ENCODE data around the gene CAPN9.
"Not testable (repeated sequence)": the region's sequence is repeated elsewhere in the genome, so short reads cannot be mapped to it uniquely, and the experiment has no call there.

The CAPN9 gene, protein sequence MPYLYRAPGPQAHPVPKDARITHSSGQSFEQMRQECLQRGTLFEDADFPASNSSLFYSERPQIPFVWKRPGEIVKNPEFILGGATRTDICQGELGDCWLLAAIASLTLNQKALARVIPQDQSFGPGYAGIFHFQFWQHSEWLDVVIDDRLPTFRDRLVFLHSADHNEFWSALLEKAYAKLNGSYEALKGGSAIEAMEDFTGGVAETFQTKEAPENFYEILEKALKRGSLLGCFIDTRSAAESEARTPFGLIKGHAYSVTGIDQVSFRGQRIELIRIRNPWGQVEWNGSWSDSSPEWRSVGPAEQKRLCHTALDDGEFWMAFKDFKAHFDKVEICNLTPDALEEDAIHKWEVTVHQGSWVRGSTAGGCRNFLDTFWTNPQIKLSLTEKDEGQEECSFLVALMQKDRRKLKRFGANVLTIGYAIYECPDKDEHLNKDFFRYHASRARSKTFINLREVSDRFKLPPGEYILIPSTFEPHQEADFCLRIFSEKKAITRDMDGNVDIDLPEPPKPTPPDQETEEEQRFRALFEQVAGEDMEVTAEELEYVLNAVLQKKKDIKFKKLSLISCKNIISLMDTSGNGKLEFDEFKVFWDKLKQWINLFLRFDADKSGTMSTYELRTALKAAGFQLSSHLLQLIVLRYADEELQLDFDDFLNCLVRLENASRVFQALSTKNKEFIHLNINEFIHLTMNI

DNA sequence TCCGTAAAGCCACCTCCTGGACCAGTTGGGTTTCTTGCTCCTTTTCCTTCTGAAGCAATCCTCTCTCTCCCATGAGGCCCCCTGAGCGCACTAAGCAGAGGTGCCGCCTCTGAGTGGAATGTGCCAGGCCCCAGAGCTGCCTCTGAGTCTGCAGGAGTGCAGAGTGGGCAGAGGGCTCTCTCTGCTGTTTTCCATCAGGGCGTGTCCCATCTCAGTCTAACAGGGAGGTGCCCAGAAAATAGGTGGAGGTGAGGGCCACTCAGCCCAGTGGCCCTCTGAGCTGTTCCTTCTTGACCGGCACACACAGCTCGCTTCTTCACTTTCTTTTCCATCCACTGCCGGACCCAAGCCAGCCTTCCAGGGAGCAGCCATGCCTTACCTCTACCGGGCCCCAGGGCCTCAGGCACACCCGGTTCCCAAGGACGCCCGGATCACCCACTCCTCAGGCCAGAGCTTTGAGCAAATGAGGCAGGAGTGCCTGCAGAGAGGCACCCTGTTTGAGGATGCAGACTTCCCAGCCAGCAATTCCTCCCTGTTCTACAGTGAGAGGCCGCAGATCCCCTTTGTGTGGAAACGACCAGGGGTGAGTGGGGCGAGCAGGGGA lies at the start of gene CAPN9:
TSS of gene CAPN9 (plus strand) at position 262 of the 604 bp plus-strand sequence. CDS start at position 371, 109 bp downstream.
- no peak for DNase-seq (ENCODE audit: low read depth)

DNA sequence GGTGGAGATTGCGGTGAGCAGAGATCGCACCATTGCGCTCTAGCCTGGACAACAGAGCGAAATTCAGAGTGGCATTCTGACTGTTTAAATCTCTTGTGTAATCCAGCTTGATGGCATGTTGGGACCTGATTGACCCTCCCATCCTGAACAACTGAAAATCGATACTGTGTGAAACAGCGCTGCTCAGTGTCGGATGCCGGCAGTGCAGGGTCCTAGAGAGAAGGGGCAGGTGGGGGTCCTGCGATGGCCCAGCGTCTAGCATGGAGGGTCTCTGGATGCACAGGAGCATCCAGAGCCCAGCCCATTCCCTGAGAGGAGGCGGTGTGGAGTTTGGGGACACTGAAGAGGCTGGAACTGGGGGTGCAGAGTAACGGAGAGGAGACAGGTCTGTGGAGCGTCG lies 49.1 kb upstream of the CAPN9 start:
- no peak for DNase-seq (ENCODE audit: low read depth)

DNA sequence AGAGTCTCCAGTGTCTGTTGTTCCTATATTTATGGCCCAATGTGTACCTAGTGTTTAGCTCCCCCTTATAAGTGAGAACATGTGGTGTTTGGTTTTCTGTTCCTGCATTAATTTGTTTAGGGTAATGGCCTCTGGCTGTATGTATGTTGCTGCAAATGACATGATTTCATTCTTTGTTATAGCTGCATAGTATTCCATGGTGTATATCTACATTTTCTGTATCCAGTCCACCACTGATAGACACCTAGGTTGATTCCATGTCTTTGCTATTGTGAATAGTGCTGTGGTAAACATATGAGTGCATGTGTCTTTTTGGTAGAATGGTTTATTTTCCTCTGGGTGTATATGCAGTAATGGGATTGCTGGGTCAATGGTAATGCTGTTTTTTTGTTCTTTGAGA lies 48.2 kb upstream of the CAPN9 start:
- not testable (repeated sequence) for DNase-seq (ENCODE audit: low read depth)

DNA sequence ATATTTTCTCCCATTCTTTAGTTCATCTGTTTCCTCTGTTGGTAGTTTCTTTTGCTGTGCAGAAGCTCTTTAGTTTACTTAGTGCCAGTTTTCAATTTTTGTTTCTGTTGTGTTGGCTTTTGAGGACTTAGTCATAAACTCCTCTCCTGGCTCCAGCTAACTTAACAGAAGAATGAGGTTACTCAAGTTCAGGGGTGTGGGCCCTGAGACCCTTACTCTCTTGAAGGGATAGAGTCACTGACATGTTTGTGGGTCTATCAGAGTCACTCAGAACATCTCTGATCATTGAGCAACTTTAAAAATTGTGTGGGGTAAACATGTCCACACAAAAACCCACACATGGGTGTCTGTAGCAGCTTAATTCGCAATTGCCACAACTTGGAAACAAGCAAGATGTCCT lies 47.5 kb upstream of the CAPN9 start:
- no peak for DNase-seq (ENCODE audit: low read depth)

DNA sequence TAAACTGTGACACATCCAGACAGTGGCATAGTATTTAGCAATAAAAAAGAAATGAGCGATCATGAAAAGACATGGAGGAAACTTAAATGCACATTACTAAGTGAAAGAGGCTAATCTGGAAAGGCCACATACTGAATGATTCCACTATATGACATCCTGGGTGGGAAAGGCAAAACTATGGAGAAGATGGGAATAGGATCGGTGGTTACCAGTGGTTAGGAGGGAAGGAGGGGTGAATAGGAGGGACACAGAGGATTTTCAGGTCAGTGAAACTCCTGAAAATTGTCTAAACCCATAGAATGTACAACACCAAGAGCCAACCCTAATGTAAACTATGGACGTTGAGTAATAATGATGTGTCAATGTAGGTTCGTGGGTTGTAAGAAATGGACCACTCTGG lies 47.1 kb upstream of the CAPN9 start:
- DNase-seq (ENCODE audit: low read depth) = no peak

DNA sequence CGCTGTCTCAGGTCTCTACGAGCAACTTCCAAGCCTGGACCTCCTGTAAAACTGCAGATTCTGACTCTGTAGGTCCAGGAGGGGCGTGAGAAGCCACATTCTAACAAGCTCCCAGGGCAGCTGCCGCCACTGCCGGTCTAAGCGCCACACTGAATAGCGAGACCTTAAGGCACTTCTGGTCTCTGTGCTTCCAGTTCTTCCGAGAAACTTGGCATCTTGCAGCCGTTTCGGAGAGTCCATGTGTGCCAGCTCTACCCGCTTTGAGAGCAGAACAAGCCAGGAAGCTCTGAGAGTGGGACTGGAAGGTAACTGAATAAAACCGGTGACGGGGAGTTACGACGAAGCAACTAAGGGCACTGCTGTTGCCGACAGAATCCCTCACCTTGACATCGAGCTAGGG lies 45.8 kb upstream of the CAPN9 start:
- DNase-seq (ENCODE audit: low read depth) = no peak

DNA sequence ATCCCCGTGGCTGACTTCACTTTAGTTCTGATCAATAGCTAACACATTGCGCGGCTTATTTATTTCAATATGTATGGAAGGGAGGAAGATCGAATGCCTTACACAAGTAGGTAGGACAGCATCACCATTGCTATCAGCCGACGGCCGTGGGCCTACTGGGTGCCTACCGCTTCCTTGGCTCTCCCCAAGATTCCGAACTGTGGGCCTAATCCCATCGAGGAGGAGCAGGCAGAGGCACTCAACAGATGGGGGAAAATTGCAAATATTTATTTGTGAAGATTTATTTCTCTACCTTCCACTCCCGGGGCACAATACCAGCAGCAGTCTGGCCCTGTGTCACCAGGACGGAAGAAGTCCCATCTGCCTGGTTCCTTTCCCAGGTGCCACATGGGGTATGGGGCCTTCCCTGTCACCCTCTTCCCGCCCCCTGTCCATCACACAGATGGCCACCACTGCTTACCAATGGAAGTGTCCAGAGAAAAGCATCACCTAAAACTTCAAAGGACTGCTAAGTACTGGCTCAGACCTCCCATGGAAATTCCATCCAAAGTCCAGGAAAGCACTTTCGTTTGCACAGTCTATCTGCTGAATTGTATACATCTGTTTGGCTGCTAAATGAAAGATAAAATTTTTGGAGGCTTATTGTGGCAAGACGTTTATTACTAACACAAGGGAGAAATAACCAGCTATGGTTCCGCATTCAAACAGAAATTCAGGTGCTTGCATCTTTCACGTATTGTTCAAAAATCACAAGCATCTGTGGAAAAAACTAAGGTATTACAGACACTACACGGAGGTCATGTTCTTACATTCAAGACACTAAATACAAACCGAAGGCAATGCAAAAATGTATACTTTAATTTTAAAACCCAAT lies 45.1 kb upstream of the CAPN9 start:
- no peak for DNase-seq (ENCODE audit: low read depth)

DNA sequence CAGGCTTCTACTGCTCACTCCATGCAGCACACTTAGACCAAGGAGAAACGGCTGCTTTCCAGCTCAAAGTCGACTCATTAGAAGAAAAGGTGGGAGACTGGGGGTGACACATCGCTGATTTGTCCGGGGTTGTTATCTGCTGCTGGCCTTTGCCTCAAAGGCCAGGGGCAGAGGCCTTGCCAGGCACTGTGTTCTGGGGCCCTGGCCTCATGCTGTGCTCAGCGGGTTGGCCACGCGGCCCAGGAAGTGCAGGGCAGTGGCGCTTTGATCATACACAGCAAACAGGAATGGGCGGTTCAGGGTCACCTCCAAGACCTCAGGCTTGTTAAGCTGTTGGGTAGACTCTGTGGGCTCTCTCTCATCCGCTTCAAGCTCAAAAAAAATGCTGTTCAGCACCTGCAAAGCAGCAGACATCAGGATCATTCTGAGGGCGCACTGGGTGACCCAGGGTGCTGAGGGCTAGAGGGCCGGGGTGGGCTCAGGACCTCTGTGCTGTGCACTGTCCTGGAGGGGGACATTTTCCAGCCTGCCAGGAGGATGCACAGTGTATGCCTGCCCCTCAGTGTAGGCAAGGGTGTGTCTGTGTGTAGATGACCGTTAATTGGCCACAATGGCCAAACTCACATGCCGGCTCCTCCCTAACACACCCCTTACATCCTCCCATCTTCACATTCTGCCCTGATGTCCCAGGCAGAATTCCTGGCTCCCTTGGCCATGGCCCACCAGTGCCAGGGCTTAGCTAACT lies 44.1 kb upstream of the CAPN9 start:
- no peak for DNase-seq (ENCODE audit: low read depth)

DNA sequence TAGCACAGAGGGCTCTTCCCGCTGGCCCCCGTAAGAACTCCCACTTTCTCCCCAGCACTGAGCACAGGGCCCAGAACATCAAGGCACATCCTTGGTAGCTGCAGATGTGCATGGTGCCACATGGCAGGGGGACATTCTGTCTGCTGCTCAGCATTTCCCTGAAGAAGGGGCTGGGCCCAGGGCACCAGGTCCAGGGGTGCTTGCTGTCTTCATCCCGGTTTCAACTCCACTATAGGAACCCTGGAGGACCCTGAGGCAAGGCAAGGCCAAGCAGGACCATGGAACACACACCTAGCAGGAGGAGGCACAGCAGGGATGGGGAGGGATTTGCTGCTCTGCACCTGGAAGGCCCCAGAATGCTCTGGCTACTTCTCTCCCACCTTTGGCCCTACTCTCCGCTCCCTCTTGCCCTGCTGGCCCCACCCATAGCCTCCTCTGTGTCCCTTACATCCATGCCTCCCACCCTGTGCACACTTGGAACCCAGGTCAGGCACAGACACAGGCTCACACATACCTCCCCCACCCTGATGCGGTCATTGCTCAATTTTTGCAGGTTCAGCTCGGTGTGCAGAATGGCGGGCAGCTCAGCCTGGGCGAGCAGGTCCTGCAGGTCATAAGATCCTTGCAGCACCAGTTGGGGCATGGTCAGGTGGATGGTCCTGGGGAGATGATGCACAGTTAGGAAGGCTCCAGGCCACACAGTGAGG lies 43.4 kb upstream of the CAPN9 start:
- DNase-seq (ENCODE audit: low read depth) = no peak

DNA sequence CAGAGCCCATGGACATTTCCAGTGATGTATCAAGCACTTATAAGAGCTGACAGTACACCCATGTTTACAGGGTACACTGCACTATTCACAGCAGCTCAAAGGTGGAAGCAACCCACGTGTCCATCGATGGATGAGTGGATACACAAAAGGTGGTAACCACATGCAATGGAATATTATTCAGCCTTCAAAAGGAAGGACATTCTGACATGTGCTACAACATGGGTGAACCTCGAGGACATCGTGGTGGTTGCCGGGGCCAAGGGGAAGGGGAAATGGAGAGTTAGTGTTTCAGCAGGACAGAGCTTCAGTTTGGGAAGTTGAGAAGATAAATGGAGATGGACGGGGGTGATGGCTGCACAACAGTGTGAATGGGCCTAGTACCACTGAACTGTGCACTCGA lies 42.4 kb upstream of the CAPN9 start:
- no peak for DNase-seq (ENCODE audit: low read depth)

DNA sequence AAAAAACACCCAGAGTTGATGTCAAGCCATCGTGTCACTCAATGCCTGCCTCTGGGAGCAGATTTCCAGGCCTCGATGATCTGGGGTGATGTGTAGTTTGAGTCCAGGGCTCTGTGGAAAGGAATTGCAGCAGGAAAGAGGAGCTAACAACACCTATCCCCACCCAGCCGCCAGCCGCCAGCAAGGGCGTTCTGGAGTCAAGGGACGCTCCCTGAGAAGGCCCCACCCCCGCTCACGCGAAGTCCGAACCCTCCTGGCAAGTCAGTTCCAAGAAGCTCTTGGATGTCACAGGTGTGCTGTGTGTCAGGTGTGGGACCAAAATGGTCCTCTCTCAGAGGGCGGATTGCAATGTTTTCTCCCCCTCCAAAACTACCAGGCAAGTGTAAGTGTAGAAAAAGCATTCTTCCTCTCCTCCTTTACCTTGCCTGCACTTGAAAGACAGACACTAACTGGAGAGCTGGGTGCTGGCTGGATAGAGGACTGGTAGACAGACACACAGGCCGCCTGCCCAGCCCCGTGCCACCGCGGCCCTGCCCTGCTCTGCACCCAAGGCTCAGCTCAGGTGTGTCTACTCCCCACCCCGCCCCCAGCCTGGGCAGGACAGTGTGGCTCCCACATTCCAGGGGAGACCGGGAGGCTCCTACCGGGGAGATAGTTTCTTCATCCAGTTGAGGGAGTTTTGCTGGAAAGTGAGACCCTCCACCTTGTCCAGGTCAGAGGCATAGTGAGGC lies 41.7 kb upstream of the CAPN9 start:
- no peak for DNase-seq (ENCODE audit: low read depth)

DNA sequence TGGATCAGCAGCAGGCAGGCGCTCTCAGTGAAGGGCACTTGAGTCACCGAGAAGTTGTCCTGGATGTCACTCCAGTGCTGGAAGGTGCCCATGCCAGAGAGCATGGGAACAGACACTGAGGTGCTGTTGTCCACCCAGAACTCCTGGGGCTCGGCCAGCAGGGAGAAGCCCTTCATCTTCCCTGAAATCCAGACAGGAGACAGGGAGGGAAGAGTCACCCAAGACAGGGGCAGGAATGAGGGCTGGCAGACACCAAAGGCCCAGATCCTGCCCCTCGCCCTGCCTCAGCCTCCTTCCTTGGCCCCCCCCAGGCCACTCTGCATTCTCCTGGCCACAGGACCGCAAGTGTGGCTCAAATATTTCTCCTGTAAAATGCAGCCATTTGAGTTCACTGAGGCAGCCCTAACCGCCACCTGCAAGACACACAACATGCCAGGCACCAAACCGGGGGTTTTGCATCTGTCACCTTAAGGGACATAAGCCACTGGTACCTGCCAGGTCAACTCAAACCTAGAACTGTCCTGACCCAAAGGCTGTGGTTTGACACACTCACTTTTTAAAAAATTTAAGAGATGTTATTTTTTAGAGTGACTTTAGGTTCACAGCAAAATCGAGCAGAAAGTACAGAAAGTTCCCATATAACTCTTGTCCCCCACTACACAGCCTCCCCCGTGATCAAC lies 41.0 kb upstream of the CAPN9 start:
- no peak for DNase-seq (ENCODE audit: low read depth)

DNA sequence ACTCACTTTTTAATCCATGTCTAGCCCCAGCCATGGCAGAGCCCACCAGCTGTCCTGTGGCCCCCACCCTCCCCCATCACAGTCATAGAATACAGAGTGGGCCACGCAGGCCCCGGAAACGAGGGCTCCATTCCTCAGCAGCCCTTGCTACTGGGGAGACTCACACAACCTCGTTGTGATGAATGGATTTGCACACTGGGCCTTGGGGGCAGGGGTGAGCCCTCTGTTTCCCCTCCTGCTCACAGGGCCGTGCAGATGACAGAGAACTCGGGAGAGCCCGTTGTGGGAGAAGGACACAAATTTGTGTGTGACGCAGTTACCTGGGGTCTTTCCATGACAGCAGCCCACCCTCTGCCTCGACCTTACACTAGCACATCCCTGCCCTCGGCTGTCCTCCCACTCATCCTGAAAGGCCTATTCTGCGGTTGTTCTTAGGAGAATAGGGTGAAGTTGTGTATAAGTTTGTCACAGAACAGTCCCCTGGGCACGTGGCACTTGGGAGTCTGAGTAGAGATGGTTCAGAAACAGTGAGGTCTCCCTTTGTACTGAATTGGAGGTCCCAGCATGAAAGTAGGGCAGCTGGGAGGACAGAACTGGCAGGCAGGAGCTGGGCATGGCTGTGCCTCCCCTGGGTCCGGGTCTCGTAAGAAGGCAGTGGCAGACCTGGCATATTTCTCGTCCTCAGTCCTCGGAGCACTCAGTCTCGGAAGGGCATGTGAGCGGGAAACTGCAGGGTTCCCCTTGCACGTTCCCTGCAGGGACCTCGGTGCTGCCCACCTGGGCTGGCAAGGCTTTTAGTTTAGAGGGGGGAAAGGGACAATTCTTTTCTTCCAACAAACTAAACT lies 40.1 kb upstream of the CAPN9 start:
- no peak for DNase-seq (ENCODE audit: low read depth)

DNA sequence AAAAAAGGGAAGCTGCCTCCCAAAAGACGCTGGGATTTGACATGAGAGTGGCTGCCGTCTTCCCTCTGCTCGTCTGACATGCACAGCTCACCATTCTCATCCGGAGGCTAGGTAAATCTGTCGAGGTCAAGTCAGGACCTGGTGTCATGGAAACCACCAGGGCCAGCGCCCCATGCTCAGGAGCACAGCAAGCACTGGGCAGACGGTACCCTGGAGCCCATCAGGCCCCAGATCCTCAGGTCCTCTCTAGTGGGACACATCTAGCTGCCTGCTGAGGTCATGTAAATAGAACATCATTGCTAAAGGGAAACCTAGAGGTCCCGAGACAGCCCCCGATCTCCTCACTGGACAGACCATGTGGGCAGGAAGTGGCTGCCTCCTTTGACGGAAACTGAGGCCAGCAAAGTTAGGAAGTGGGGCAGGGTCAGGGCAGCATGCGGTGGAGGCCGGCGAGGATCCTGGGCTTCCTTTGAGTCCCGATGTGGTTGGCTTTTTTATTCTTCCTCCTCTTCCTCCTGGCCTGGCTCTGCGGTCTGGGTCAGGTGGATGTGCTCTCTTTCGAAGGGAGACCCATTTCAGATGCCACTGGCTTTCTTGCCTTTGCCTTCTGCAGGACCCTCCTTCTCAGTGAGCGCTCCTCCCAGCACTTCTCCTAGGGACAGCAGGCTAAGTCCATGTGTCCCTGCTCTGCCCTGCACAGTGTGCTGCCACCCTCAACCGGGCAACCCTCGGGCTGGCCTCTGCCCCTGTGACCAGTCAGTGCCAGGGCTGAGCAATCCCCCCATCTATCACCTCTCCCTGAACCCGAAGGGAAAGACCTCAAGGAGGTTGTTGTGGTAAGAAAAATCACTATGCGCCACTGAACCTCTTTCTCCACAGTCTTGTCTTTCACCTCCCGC lies 39.2 kb upstream of the CAPN9 start:
- no peak for DNase-seq (ENCODE audit: low read depth)

DNA sequence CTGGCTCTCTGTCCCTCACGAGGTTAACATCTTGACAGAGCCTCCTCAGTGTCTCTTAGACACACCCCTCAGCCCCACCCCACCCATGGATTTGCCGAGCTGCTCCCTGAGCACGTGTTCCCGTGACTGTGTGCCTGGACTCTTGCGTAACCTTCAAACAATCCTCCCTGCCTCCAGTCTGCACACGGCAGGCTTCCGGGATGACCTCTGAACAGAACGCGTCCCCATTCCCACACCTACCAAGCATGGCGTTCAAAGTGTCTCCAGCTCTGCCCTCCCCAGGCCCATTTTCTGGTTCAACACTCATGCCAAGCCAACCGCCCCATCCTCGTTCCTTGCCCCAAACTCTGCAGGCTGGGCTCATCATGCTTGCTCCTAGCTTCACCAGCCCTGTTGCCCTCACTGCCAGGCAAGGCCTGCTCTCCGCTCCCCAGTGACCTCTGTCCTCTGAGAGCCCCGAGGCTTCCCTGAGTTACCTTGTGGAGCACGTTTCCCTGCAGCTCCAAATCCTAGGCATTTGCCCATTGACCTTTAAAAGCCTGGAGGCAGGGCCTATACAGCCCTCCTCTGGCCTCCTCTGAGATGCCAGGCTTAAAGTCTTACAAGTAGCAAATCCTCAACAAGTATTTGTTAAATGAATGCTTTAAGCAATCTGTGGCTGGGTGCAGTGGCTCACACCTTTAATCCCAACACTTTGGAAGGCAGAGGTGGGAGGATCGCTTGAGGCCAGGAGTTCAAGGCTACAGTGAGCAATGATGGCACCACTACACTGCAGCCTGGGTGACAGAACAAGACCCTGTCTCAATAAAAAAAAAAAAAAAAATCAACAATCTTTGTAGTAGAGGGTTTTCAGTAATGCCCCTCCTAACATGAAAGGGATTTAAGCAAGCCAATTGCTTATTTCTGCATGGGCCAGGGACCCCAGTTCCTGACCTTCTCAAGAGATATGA lies 38.3 kb upstream of the CAPN9 start:
- DNase-seq (ENCODE audit: low read depth) = peak; percentile 41

Data from iris pigment epithelial cell (primary cell).